Measurements from ENCODE around the gene TRIM2.

Gene TRIM2

GRCh38 chr4:153333874-153334273 lies 129.6 kb downstream of the TRIM2 start:
- H3K9ac ChIP-seq (ENCODE audit: insufficient read length, low read depth), result no peak overlapping the region
- TF ChIP-seq YY1 (IDR thresholded peaks at IDR 0.05; ENCODE audit: insufficient read depth, insufficient read length) (no peak), ZNF274 (IDR thresholded peaks at IDR 0.05; ENCODE audit: low read depth, low read length) (no peak), SUZ12 (IDR thresholded peaks at IDR 0.05; ENCODE audit: extremely low read depth, insufficient read depth, insufficient read length) (no peak)
- H3K36me3 ChIP-seq (ENCODE audit: insufficient read depth, insufficient read length, low read length), result peaks cover 11% of the 10 kb centered on the region
- H3K9me3 ChIP-seq (ENCODE audit: insufficient read depth, low read length), result no peaks in the 10 kb centered on the region
- no peak for DNase-seq (ENCODE audit: low read depth, low spot score)
- H3K4me1 ChIP-seq (ENCODE audit: insufficient read depth, insufficient read length), result no peaks in the 10 kb centered on the region
- H3K27me3 ChIP-seq (ENCODE audit: insufficient read depth, insufficient read length), result no peaks in the 10 kb centered on the region
- H3K4me3 ChIP-seq (ENCODE audit: insufficient read length, low read depth), result no peak overlapping the region

GRCh38 chr4:153335665-153336064 lies 131.4 kb downstream of the TRIM2 start:
- Histone ChIP-seq H3K4me3 (ENCODE audit: insufficient read length, low read depth) (no peak overlapping the region), H3K27me3 (ENCODE audit: insufficient read depth, insufficient read length) (no peaks in the 10 kb centered on the region), H3K9ac (ENCODE audit: insufficient read length, low read depth) (no peak overlapping the region), H3K36me3 (ENCODE audit: insufficient read depth, insufficient read length, low read length) (peaks cover 14% of the 10 kb centered on the region), H3K9me3 (ENCODE audit: insufficient read depth, low read length) (no peaks in the 10 kb centered on the region), H3K4me1 (ENCODE audit: insufficient read depth, insufficient read length) (no peaks in the 10 kb centered on the region)
- TF ChIP-seq YY1 (IDR thresholded peaks at IDR 0.05; ENCODE audit: insufficient read depth, insufficient read length) (no peak), ZNF274 (IDR thresholded peaks at IDR 0.05; ENCODE audit: low read depth, low read length) (no peak), SUZ12 (IDR thresholded peaks at IDR 0.05; ENCODE audit: extremely low read depth, insufficient read depth, insufficient read length) (no peak)
- DNase-seq (ENCODE audit: low read depth, low spot score), result no peak

GRCh38 chr4:153337686-153338085 lies 133.4 kb downstream of the TRIM2 start:
- no peaks in the 10 kb centered on the region for H3K27me3 ChIP-seq (ENCODE audit: insufficient read depth, insufficient read length)
- no peaks in the 10 kb centered on the region for H3K9me3 ChIP-seq (ENCODE audit: insufficient read depth, low read length)
- no peak overlapping the region for H3K4me3 ChIP-seq (ENCODE audit: insufficient read length, low read depth)
- no peak for DNase-seq (ENCODE audit: low read depth, low spot score)
- no peak overlapping the region for H3K9ac ChIP-seq (ENCODE audit: insufficient read length, low read depth)
- no peaks in the 10 kb centered on the region for H3K4me1 ChIP-seq (ENCODE audit: insufficient read depth, insufficient read length)
- no peak for TF ChIP-seq SUZ12 (IDR thresholded peaks at IDR 0.05; ENCODE audit: extremely low read depth, insufficient read depth, insufficient read length)
- TF ChIP-seq ZNF274 (IDR thresholded peaks at IDR 0.05; ENCODE audit: low read depth, low read length), result no peak
- peaks cover 10% of the 10 kb centered on the region for H3K36me3 ChIP-seq (ENCODE audit: insufficient read depth, insufficient read length, low read length)

GRCh38 chr4:153341575-153342090 lies 137.4 kb downstream of the TRIM2 start:
- Histone ChIP-seq H3K4me3 (ENCODE audit: insufficient read length, low read depth) (no peak overlapping the region), H3K27me3 (ENCODE audit: insufficient read depth, insufficient read length) (no peaks in the 10 kb centered on the region), H3K9me3 (ENCODE audit: insufficient read depth, low read length) (no peaks in the 10 kb centered on the region), H3K4me1 (ENCODE audit: insufficient read depth, insufficient read length) (no peaks in the 10 kb centered on the region), H3K36me3 (ENCODE audit: insufficient read depth, insufficient read length, low read length) (peaks cover 4% of the 10 kb centered on the region), H3K9ac (ENCODE audit: insufficient read length, low read depth) (no peak overlapping the region)
- TF ChIP-seq ZNF274 (IDR thresholded peaks at IDR 0.05; ENCODE audit: low read depth, low read length), result no peak
- DNase-seq (ENCODE audit: low read depth, low spot score), result no peak

- Histone ChIP-seq H3K4me3 (ENCODE audit: insufficient read length, low read depth) (no peak overlapping the region), H3K36me3 (ENCODE audit: insufficient read depth, insufficient read length, low read length) (peaks cover 4% of the 10 kb centered on the region), H3K4me1 (ENCODE audit: insufficient read depth, insufficient read length) (no peaks in the 10 kb centered on the region), H3K9ac (ENCODE audit: insufficient read length, low read depth) (no peak overlapping the region), H3K27me3 (ENCODE audit: insufficient read depth, insufficient read length) (no peaks in the 10 kb centered on the region), H3K9me3 (ENCODE audit: insufficient read depth, low read length) (no peaks in the 10 kb centered on the region)
- no peak for TF ChIP-seq SUZ12 (IDR thresholded peaks at IDR 0.05; ENCODE audit: extremely low read depth, insufficient read depth, insufficient read length)
- no peak for DNase-seq (ENCODE audit: low read depth, low spot score)
Measured at GRCh38 chr4:153342751-153343552, 138.7 kb downstream of the TRIM2 start.

- TF ChIP-seq ZNF274 (IDR thresholded peaks at IDR 0.05; ENCODE audit: low read depth, low read length), result no peak
- peak; percentile 25 for TF ChIP-seq YY1 (IDR thresholded peaks at IDR 0.05; ENCODE audit: insufficient read depth, insufficient read length)
- no peak for TF ChIP-seq SUZ12 (IDR thresholded peaks at IDR 0.05; ENCODE audit: extremely low read depth, insufficient read depth, insufficient read length)
- Histone ChIP-seq H3K27me3 (ENCODE audit: insufficient read depth, insufficient read length) (no peaks in the 10 kb centered on the region), H3K9me3 (ENCODE audit: insufficient read depth, low read length) (no peaks in the 10 kb centered on the region), H3K9ac (ENCODE audit: insufficient read length, low read depth) (peak within 1 kb of the TSS; percentile 92), H3K36me3 (ENCODE audit: insufficient read depth, insufficient read length, low read length) (peaks cover 4% of the 10 kb centered on the region), H3K4me1 (ENCODE audit: insufficient read depth, insufficient read length) (no peaks in the 10 kb centered on the region), H3K4me3 (ENCODE audit: insufficient read length, low read depth) (peak within 1 kb of the TSS; percentile 70)
- peak; percentile 84 for DNase-seq (ENCODE audit: low read depth, low spot score)
Measured at GRCh38 chr4:153344131-153345011, 140.1 kb downstream of the TRIM2 start, which contains the start of gene MND1. Gene MND1, plus strand, starts transcription at chr4:153344688. Its CDS starts 50 bp downstream, at chr4:153344738.
